ENCODE results near the gene AURKB. TPM values are rescaled to one million over a fixed set of nuclear protein-coding genes. Genes with fewer than 3 reads are reported as not detected.
A peak's percentile ranks its signal among the peaks of the same experiment; 100 is the strongest.

The AURKB gene
- total and polyA plus RNA-seq, 10 of the 15 experiments (the other 5 are each of a cell fraction or from before 2014, with no cell fraction given): 52.7 to 209 (median 128) TPM

- TF ChIP-seq TCF3 (IDR thresholded peaks at IDR 0.05; ENCODE audit: borderline replicate concordance, insufficient read depth, low read depth, low read length) (no peak; the same call in 1 of the 2 replicates), CREM (IDR thresholded peaks at IDR 0.05; ENCODE audit: low read depth) (peak; percentile 79; the same call in 1 of the 2 replicates), SMAD1 (IDR thresholded peaks at IDR 0.05; ENCODE audit: low read depth, partially characterized antibody) (no peak), PAX8 (IDR thresholded peaks at IDR 0.05) (no peak), ZBED1 (IDR thresholded peaks at IDR 0.05; ENCODE audit: borderline replicate concordance) (no peak), CBFB (IDR thresholded peaks at IDR 0.05; ENCODE audit: low read depth) (peak; percentile 64), CHD4 (IDR thresholded peaks at IDR 0.05) (no peak), FOXM1 (IDR thresholded peaks at IDR 0.05; ENCODE audit: low read depth, low read length) (0 out of 2 replicates have a peak, but pooled peaks have one; percentile 58), CHD2 (IDR thresholded peaks at IDR 0.05; ENCODE audit: borderline replicate concordance, low read depth, low read length) (peak; percentile 94), CBX5 (IDR thresholded peaks at IDR 0.05; ENCODE audit: low read depth) (no peak), BRCA1 (IDR thresholded peaks at IDR 0.05; ENCODE audit: low read depth, low read length) (no peak), ZNF384 (IDR thresholded peaks at IDR 0.05; ENCODE audit: borderline replicate concordance, low read depth, low read length) (no peak), MTA2 (IDR thresholded peaks at IDR 0.05; ENCODE audit: low read depth) (no peak), NBN (IDR thresholded peaks at IDR 0.05) (peak; percentile 97), ELK1 (IDR thresholded peaks at IDR 0.05; ENCODE audit: low read depth, low read length) (peak; percentile 74; the same call in 1 of the 2 replicates), DPF2 (IDR thresholded peaks at IDR 0.05) (peak; percentile 10; the same call in 1 of the 2 replicates), PAX5 (IDR thresholded peaks at IDR 0.05; ENCODE audit: borderline replicate concordance, low read depth, low read length) (peak; percentile 91), YBX1 (IDR thresholded peaks at IDR 0.05) (no peak), KAT2A (conservative IDR thresholded peaks at IDR 0.05; ENCODE audit: control insufficient read depth, low read depth, low read length) (no peak), RAD21 (IDR thresholded peaks at IDR 0.05; ENCODE audit: insufficient read depth, low read depth, low read length) (no peak), SRF (IDR thresholded peaks at IDR 0.05; ENCODE audit: low read depth in 2 of 2, low read length in 2 of 2) (peak; percentile 18 to 24; a peak in 1 of 4 replicates), PML (IDR thresholded peaks at IDR 0.05; ENCODE audit: low read length) (no peak), POLR2AphosphoS2 (IDR thresholded peaks at IDR 0.05; ENCODE audit: low read depth, low read length) (peak; percentile 68; the same call in 1 of the 2 replicates), ESRRA (IDR thresholded peaks at IDR 0.05; ENCODE audit: low read length) (no peak), HDAC6 (IDR thresholded peaks at IDR 0.05; ENCODE audit: unreplicated experiment) (peak; percentile 83)
- TF ChIP-seq, protein P1, sequence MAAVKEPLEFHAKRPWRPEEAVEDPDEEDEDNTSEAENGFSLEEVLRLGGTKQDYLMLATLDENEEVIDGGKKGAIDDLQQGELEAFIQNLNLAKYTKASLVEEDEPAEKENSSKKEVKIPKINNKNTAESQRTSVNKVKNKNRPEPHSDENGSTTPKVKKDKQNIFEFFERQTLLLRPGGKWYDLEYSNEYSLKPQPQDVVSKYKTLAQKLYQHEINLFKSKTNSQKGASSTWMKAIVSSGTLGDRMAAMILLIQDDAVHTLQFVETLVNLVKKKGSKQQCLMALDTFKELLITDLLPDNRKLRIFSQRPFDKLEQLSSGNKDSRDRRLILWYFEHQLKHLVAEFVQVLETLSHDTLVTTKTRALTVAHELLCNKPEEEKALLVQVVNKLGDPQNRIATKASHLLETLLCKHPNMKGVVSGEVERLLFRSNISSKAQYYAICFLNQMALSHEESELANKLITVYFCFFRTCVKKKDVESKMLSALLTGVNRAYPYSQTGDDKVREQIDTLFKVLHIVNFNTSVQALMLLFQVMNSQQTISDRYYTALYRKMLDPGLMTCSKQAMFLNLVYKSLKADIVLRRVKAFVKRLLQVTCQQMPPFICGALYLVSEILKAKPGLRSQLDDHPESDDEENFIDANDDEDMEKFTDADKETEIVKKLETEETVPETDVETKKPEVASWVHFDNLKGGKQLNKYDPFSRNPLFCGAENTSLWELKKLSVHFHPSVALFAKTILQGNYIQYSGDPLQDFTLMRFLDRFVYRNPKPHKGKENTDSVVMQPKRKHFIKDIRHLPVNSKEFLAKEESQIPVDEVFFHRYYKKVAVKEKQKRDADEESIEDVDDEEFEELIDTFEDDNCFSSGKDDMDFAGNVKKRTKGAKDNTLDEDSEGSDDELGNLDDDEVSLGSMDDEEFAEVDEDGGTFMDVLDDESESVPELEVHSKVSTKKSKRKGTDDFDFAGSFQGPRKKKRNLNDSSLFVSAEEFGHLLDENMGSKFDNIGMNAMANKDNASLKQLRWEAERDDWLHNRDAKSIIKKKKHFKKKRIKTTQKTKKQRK (IDR thresholded peaks at IDR 0.05; ENCODE audit: low read depth, low read length): peak; percentile 77
- TF ChIP-seq, protein P2, sequence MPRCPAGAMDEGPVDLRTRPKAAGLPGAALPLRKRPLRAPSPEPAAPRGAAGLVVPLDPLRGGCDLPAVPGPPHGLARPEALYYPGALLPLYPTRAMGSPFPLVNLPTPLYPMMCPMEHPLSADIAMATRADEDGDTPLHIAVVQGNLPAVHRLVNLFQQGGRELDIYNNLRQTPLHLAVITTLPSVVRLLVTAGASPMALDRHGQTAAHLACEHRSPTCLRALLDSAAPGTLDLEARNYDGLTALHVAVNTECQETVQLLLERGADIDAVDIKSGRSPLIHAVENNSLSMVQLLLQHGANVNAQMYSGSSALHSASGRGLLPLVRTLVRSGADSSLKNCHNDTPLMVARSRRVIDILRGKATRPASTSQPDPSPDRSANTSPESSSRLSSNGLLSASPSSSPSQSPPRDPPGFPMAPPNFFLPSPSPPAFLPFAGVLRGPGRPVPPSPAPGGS (IDR thresholded peaks at IDR 0.05; ENCODE audit: borderline replicate concordance, insufficient read depth, low read depth, low read length, poor library complexity, severe bottlenecking): no peak
These were observed 54.0 kb downstream of the AURKB start (continued) for GRCh38 chr17:8156246-8156992.

Measured in GM12878 (cell line).